Nephron (organoid): ENCODE data around the gene GPATCH2.
A peak's percentile ranks its signal among the peaks of the same experiment; 100 is the strongest.

Experiments used
- H3K27ac Mint-ChIP-seq, 3 experiments: 2 replicates each; pipeline ENCODE4 v1.8.0; 2020; ENCODE audit warnings: mixed read lengths in 3 of 3, mild to moderate bottlenecking in 2 of 3, moderate library complexity in 1 of 3
- H3K27me3 Mint-ChIP-seq: 2 replicates; pipeline ENCODE4 v1.8.0; 2021; ENCODE audit warnings: low read depth, mild to moderate bottlenecking, moderate library complexity, mixed read lengths
- H3K36me3 Mint-ChIP-seq: 2 replicates; pipeline ENCODE4 v1.8.0; 2020; ENCODE audit warnings: low read depth, mixed read lengths
- H3K4me1 Mint-ChIP-seq: 2 replicates; pipeline ENCODE4 v1.8.0; 2020; ENCODE audit warnings: mixed read lengths
- H3K4me3 Mint-ChIP-seq, 3 experiments: 2 replicates each; pipeline ENCODE4 v1.8.0; 2020; ENCODE audit warnings: mild to moderate bottlenecking in 3 of 3, mixed read lengths in 3 of 3, moderate library complexity in 2 of 3
- H3K9me3 Mint-ChIP-seq: 2 replicates; pipeline ENCODE4 v1.8.0; 2020; ENCODE audit warnings: mixed read lengths
- TF ChIP-seq, protein P1 (sequence below), 3 experiments: fragments of 200-600 bp; sonication (generic); IDR thresholded peaks; one replicate each; pipeline ENCODE4 v1.5.0; 2021; ENCODE audit warnings: antibody characterized with exemption in 3 of 3; ENCODE audit not compliant: unreplicated experiment in 3 of 3

GPATCH2 gene

DNA sequence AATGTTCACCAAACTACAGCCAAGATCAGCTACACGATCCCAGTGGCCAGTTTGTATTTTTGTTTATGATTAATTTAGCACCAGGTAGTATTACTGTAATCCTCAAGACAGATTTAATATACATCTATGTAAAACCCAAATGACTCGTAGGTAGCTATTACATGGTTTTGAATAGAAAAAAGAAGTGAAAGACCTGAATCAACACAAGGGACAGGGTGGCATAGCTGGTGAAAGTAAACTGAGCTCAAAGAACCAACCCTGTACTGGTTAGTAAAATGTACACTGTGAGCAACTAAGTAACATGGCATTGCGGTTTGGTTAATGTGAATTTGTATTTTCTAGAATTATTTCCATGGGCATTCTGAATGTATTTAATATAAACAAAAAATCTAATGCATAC, 8.8 kb downstream of the GPATCH2 start:
- Mint-ChIP-seq H3K27ac (no peak overlapping the region), H3K27me3 (no peaks in the 10 kb centered on the region), H3K9me3 (no peaks in the 10 kb centered on the region), H3K4me3 (no peak overlapping the region), H3K4me1 (peaks cover 4% of the 10 kb centered on the region), H3K36me3 (peaks cover 28% of the 10 kb centered on the region)
- TF ChIP-seq, protein P1, sequence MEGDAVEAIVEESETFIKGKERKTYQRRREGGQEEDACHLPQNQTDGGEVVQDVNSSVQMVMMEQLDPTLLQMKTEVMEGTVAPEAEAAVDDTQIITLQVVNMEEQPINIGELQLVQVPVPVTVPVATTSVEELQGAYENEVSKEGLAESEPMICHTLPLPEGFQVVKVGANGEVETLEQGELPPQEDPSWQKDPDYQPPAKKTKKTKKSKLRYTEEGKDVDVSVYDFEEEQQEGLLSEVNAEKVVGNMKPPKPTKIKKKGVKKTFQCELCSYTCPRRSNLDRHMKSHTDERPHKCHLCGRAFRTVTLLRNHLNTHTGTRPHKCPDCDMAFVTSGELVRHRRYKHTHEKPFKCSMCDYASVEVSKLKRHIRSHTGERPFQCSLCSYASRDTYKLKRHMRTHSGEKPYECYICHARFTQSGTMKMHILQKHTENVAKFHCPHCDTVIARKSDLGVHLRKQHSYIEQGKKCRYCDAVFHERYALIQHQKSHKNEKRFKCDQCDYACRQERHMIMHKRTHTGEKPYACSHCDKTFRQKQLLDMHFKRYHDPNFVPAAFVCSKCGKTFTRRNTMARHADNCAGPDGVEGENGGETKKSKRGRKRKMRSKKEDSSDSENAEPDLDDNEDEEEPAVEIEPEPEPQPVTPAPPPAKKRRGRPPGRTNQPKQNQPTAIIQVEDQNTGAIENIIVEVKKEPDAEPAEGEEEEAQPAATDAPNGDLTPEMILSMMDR (IDR thresholded peaks at IDR 0.05; ENCODE audit: unreplicated experiment in 3 of 3) = no peak

DNA sequence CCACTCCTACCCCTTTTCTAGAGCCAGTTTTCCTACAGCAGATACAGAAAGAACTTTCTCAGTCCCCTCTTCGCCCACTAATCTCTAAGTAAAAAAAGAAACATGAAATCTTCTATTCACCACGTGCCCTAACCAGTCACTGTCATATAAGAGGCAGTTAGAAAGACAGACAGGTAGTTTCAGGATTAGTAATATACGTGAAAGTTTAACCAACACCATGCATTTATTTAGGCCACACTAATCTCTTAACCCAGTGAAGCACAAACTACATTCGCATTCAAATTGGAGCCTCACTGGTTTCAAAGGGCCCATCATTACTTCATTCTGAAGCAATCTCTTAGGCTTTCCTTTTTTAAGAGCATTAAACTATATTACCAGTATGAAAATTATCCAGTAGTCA, 10.1 kb downstream of the GPATCH2 start:
- H3K9me3 Mint-ChIP-seq = no peaks in the 10 kb centered on the region
- H3K27me3 Mint-ChIP-seq = no peaks in the 10 kb centered on the region
- H3K27ac Mint-ChIP-seq = peak overlapping the region; percentile 23 to 81 (median 24)
- peaks cover 5% of the 10 kb centered on the region for H3K4me1 Mint-ChIP-seq
- TF ChIP-seq, protein P1 (IDR thresholded peaks at IDR 0.05; ENCODE audit: unreplicated experiment in 3 of 3) = no peak
- no peak overlapping the region for H3K4me3 Mint-ChIP-seq
- H3K36me3 Mint-ChIP-seq = peaks cover 32% of the 10 kb centered on the region

DNA sequence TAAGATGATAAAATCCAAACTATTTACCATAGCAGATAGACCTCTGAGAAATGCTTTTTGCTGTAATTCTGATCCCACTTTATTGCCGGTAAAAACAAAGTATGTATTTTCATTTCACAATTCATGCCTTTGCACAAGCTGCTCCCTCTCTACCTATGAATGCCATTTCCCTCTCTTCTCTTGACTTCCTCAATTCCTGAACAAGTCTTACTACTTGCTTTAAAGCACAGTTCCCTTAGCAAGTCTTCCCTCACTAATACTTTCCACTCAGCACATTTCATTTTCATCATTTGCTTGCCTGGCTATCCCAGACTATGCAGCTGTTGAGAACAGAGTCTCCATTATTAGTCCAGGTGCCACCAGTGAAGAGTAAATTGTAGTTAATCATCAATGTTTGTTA, 13.8 kb downstream of the GPATCH2 start:
- Mint-ChIP-seq H3K9me3 (no peaks in the 10 kb centered on the region), H3K27ac (peak overlapping the region in 1 of 3 experiments; percentile 13), H3K4me3 (no peak overlapping the region), H3K36me3 (peaks cover 31% of the 10 kb centered on the region), H3K27me3 (no peaks in the 10 kb centered on the region), H3K4me1 (peaks cover 5% of the 10 kb centered on the region)
- TF ChIP-seq, protein P1 (IDR thresholded peaks at IDR 0.05; ENCODE audit: unreplicated experiment in 3 of 3) = no peak

DNA sequence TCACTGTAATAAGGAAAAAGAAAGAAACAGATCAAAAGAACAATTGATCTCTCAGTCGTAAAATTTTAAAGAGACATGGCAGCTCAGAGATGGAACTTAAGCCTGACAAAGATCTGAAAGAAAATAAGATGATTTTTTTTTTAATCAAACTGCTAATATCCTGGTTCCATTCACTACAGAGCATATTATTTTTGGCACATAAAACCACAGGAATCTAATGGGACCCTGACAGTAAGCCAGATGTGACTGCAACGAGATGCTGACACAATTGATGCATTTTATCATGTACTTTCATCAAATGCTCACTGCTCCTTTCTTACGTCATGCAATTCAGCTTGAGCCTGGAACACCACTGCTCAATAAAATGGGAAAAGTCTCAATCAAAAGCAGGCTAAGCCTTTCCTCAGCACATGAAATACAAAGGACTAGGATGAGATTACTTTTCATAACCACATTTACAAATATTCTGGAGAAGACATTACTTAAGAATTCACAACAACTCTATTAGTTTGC, 16.6 kb downstream of the GPATCH2 start:
- TF ChIP-seq, protein P1 (IDR thresholded peaks at IDR 0.05; ENCODE audit: unreplicated experiment in 3 of 3) = no peak
- Mint-ChIP-seq H3K4me3 (no peak overlapping the region), H3K9me3 (no peaks in the 10 kb centered on the region), H3K36me3 (peaks cover 33% of the 10 kb centered on the region), H3K4me1 (peaks cover 5% of the 10 kb centered on the region), H3K27me3 (no peaks in the 10 kb centered on the region), H3K27ac (no peak overlapping the region)

DNA sequence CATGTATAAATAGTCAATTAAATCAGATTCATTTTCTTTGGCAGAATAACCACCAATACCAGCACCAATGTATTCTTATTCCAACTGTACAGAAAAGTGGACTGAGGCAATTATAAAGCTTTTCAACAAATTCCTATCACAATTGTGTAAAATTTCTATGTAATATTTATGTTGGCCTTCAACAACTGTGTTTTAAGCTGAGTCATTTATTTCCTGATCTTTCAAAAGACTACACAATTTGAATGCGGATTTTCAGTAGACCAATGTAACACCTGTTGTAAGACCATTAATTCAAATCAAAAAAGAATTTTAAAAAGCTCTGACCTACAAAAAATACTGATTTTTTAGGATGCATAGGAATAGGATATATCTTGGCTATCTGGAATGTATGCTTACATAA, 25.5 kb downstream of the GPATCH2 start:
- peaks cover 40% of the 10 kb centered on the region for H3K36me3 Mint-ChIP-seq
- H3K4me3 Mint-ChIP-seq = no peak overlapping the region
- TF ChIP-seq, protein P1 (IDR thresholded peaks at IDR 0.05; ENCODE audit: unreplicated experiment in 3 of 3) = no peak
- no peak overlapping the region for H3K27ac Mint-ChIP-seq
- H3K4me1 Mint-ChIP-seq = no peaks in the 10 kb centered on the region
- no peaks in the 10 kb centered on the region for H3K9me3 Mint-ChIP-seq
- H3K27me3 Mint-ChIP-seq = no peaks in the 10 kb centered on the region

DNA sequence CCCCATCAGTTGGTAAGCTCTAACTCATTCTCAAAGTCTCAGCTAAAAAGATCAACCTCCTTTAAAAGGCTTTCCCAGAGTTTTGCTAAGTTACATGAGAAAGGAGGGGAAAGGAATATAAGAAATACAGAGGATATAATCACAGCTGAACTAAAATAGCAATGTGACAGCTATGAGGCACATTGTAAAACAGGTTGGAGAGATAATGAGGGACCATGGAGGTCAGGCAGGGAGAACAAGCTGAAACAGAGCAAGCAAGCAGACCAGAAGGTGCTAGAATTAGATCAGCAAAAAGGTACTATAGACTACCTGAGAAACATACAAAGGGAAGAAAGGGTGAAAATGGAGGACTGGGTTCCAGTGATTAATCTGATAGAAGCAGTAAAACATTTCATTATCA, 28.5 kb downstream of the GPATCH2 start:
- Mint-ChIP-seq H3K4me1 (no peaks in the 10 kb centered on the region), H3K36me3 (peaks cover 26% of the 10 kb centered on the region), H3K4me3 (no peak overlapping the region)

More for the DNA sequence above, 28.5 kb downstream of the GPATCH2 start:
- Mint-ChIP-seq H3K27me3 (no peaks in the 10 kb centered on the region), H3K27ac (no peak overlapping the region), H3K9me3 (no peaks in the 10 kb centered on the region)
- TF ChIP-seq, protein P1 (IDR thresholded peaks at IDR 0.05; ENCODE audit: unreplicated experiment in 3 of 3) = no peak
